Vagina (tissue), 2 donors: ENCODE data around the gene LRRC4B.

Source experiments
- POLR2AphosphoS5 ChIP-seq, 2 donors: sonication (generic); formaldehyde crosslinking; IDR thresholded peaks; one replicate each; pipeline ENCODE4 v1.9.0; 2017; ENCODE audit warnings: antibody characterized with exemption in 2 of 2, mild to moderate bottlenecking in 2 of 2, low read depth in 1 of 2; ENCODE audit not compliant: insufficient read depth in 1 of 2
- TF ChIP-seq, protein P1 (sequence below), 3 experiments: fragments of 450-650 bp in 2 of 3; fragments of 200-600 bp in 1 of 3; sonication (generic) in 1 of 3; IDR thresholded peaks; one replicate each; pipeline ENCODE4 v1.5.1; 2017 to 2019; ENCODE audit warnings: antibody characterized with exemption in 3 of 3, mild to moderate bottlenecking in 2 of 3, moderate library complexity in 2 of 3

- TF ChIP-seq, protein P1, sequence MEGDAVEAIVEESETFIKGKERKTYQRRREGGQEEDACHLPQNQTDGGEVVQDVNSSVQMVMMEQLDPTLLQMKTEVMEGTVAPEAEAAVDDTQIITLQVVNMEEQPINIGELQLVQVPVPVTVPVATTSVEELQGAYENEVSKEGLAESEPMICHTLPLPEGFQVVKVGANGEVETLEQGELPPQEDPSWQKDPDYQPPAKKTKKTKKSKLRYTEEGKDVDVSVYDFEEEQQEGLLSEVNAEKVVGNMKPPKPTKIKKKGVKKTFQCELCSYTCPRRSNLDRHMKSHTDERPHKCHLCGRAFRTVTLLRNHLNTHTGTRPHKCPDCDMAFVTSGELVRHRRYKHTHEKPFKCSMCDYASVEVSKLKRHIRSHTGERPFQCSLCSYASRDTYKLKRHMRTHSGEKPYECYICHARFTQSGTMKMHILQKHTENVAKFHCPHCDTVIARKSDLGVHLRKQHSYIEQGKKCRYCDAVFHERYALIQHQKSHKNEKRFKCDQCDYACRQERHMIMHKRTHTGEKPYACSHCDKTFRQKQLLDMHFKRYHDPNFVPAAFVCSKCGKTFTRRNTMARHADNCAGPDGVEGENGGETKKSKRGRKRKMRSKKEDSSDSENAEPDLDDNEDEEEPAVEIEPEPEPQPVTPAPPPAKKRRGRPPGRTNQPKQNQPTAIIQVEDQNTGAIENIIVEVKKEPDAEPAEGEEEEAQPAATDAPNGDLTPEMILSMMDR (IDR thresholded peaks at IDR 0.05): peak in 1 of 3 experiments; percentile 9
- peak; percentile 80 to 92 for TF ChIP-seq POLR2AphosphoS5 (IDR thresholded peaks at IDR 0.05; ENCODE audit: insufficient read depth in 1 of 2, low read depth in 1 of 2)
Measured at GRCh38 chr19:50476224-50476906, 91.9 kb downstream of the LRRC4B start, which contains the start of the genes EMC10 and GARIN5A.
